HG02981 (cell line): Measurements from ENCODE around the gene SPATA2.
"Not testable (repeated sequence)": the region's sequence is repeated elsewhere in the genome, so short reads cannot be mapped to it uniquely, and the experiment has no call there.

Source experiments
- ATAC-seq: cut with Tn5 transposase; IDR thresholded peaks from one replicate; pipeline ENCODE4 v1.9.1; 2021; ENCODE audit warnings: mild to moderate bottlenecking, moderate library complexity; ENCODE audit not compliant: unreplicated experiment

The SPATA2 gene

DNA sequence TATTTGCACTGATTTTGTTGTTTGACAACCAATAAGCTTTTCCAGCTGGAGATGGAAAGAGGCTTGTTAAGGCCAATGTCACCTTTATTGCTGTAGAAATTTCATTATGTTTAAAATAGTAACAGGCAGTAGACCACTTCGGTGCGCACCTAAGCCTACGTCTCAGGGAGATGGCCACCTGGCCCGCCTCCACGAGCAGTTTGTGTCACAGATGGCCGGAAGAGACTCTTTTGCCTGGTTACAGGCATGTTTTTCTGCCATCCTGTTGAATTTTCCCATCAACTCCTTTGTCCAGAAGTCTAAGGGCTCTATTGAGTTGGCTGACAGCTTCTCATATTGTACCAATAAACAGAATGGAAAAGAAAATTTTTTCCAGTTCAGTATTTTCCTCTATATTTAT lies 51.7 kb downstream of the SPATA2 start:
- ATAC-seq = no peak

DNA sequence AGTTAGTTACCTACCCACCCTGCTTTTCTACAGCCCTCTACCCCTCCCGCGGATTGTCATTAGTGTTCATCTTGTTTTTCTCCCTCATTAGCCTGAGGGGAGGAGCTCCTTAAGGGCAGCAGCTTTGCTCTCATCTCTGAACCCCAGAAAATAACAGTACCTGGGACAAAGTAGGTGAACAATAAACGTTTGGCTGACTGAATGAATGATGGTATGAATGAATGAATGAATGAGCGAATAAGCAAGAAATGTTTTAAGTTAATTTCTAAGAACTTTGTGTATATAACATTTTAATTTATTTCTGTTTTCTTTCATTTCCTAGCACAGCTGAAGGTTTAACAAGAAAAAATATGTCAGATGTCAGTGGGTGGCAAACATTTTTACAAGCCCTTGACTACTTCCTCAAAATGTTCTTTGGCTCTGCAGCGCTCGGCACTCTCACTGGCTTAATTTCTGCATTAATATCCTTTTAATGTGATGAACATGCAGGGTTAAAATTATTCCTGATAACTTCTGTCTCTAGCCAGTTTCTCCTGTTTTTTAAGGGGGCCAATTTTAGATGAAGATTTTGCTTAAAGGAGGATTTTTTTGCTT lies 52.6 kb downstream of the SPATA2 start:
- no peak for ATAC-seq

DNA sequence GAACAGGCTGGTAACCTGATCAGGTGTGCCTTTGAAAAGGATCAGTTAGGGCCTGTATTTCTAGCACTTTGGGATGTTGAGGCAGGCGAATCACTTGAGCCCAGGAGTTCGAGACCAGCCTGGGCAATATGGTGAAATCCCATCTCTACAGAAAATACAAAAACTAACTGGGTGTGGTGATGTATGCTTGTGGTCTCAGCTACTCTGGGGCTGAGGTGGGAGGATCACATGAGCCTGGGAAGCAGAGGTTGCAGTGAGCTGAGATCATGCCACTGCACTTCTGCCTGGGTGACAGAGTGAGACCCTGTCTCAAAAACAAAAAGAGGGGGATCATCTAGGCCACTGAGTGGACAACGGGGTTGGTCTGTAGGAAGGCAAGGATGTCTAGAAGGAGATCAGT lies 54.1 kb downstream of the SPATA2 start:
- ATAC-seq = not testable (repeated sequence)

- no peak for ATAC-seq
Measured at GRCh38 chr20:49859807-49860206, 55.5 kb downstream of the SPATA2 start.

DNA sequence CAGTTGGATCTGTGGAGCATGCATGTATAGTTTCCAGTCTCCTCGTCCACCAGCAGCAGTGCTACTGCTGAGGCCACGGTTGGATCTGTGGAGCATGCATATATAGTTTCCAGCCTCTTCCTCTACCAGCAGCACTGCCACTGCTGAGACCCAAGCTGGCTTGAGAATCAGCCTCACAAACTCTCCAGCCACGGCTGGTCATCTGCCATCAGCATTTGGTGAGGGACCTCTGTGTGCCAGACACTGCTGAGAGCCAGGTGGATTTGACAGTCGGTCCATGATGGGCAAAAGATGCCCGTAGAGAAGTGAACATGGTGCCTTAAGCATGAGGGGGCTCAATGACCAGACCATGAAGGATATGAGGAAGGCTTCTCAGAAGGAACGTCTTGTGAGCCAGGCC lies 56.3 kb downstream of the SPATA2 start:
- ATAC-seq = no peak

DNA sequence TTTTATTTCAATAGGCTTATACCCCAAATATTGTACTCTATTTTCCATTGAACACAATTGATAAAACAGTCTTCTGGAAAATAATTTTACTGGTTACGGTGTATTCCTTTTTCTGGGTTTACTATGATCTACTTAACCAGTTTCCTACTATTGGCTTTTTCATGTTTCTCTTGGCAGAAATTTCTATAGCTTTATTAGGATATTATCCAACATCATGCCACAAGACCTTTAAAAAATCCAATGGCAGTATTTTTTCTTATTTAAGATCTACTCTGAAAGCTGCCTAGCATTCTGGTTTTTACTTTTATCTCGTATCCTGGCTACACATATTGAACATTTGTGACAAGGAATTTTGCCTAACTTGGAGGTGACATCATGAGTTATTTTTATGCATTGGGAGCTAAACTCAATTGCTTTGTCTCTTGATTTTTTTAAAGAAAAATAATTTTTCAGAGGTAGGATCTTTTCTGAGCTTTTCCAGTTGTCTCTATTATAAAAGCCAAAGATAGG lies 57.2 kb downstream of the SPATA2 start:
- ATAC-seq = no peak

GRCh38 chr20:49856904-49857303 lies 58.4 kb downstream of the SPATA2 start:
- ATAC-seq = no peak

GRCh38 chr20:49854190-49854875 lies 61.0 kb downstream of the SPATA2 start:
- ATAC-seq = no peak

DNA sequence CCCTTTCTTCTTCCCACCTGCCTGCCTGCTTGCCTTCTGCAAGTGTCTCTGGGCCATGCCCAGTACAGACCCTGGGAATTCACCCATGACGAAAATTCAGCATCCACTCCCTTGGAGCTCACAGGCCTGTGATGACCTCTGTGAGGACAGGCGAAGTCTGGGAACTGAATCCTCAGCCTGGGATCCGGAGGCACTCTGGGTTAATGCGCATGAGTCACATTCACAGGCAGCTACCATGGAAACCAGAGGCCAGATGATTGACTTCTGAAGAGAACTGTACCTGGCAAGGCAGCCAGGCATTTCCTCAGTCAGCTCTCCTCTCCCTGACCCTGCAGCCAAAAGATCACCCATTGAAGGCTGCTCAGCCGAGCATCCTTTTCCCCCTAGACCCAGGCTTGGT lies 61.7 kb downstream of the SPATA2 start:
- ATAC-seq = no peak
